Osteocyte (in vitro differentiated cells): ENCODE data around the gene RAPGEF5. TPM values are rescaled to one million over a fixed set of nuclear protein-coding genes. Genes with fewer than 3 reads are reported as not detected.

Experiments
- DNase-seq: peaks from one replicate; pipeline ENCODE4 v3.0.0; 2021; ENCODE audit warnings: mixed read lengths; ENCODE audit not compliant: unreplicated experiment; ENCODE audit errors: extremely low spot score
- H3K27ac Mint-ChIP-seq: one replicate; pipeline ENCODE4 v1.8.0; 2021; ENCODE audit warnings: mild to moderate bottlenecking, mixed read lengths; ENCODE audit not compliant: unreplicated experiment
- H3K27me3 Mint-ChIP-seq: one replicate; pipeline ENCODE4 v1.8.0; 2021; ENCODE audit warnings: mixed read lengths; ENCODE audit not compliant: unreplicated experiment
- H3K36me3 Mint-ChIP-seq: one replicate; pipeline ENCODE4 v1.8.0; 2021; ENCODE audit warnings: mixed read lengths; ENCODE audit not compliant: unreplicated experiment
- H3K4me1 Mint-ChIP-seq: one replicate; pipeline ENCODE4 v1.8.0; 2021; ENCODE audit warnings: mixed read lengths; ENCODE audit not compliant: unreplicated experiment
- H3K4me3 Mint-ChIP-seq: one replicate; pipeline ENCODE4 v1.8.0; 2021; ENCODE audit warnings: mild to moderate bottlenecking, moderate library complexity, mixed read lengths; ENCODE audit not compliant: unreplicated experiment
- H3K9me3 Mint-ChIP-seq: one replicate; pipeline ENCODE4 v1.8.0; 2021; ENCODE audit warnings: mixed read lengths; ENCODE audit not compliant: unreplicated experiment
- CTCF ChIP-seq: fragments of 200-600 bp; sonication (generic); IDR thresholded peaks from 2 replicates; pipeline ENCODE4 v1.5.0; 2021; ENCODE audit warnings: antibody characterized with exemption, mild to moderate bottlenecking, moderate library complexity
- total RNA-seq: library from RNA; stranded (reverse); gene quantifications from 2 replicates; pipeline ENCODE4 v1.2.1, GENCODE V29; 2021

The RAPGEF5 gene
- total RNA-seq, 1 donor from 2014 or later = 0.27 TPM

- Mint-ChIP-seq H3K27ac (no peak overlapping the region), H3K4me1 (no peaks in the 10 kb centered on the region), H3K9me3 (no peaks in the 10 kb centered on the region), H3K36me3 (no peaks in the 10 kb centered on the region), H3K27me3 (peaks cover 30% of the 10 kb centered on the region), H3K4me3 (no peak overlapping the region)
- no peak for DNase-seq
- no peak for TF ChIP-seq CTCF
These were observed 172.3 kb downstream of the RAPGEF5 start for GRCh38 chr7:22184549-22185199.

- no peaks in the 10 kb centered on the region for H3K36me3 Mint-ChIP-seq
- H3K9me3 Mint-ChIP-seq = no peaks in the 10 kb centered on the region
- no peak overlapping the region for H3K4me3 Mint-ChIP-seq
- H3K4me1 Mint-ChIP-seq = no peaks in the 10 kb centered on the region
- no peak overlapping the region for H3K27ac Mint-ChIP-seq
- peaks cover 30% of the 10 kb centered on the region for H3K27me3 Mint-ChIP-seq
- DNase-seq = no peak
- TF ChIP-seq CTCF = no peak
These were observed 173.3 kb downstream of the RAPGEF5 start for GRCh38 chr7:22183522-22184280.

GRCh38 chr7:22182149-22182548, 174.8 kb downstream of the RAPGEF5 start:
- no peaks in the 10 kb centered on the region for H3K4me1 Mint-ChIP-seq
- DNase-seq = no peak
- peaks cover 30% of the 10 kb centered on the region for H3K27me3 Mint-ChIP-seq
- no peaks in the 10 kb centered on the region for H3K9me3 Mint-ChIP-seq
- no peak for TF ChIP-seq CTCF
- no peak overlapping the region for H3K4me3 Mint-ChIP-seq
- H3K36me3 Mint-ChIP-seq = no peaks in the 10 kb centered on the region
- H3K27ac Mint-ChIP-seq = no peak overlapping the region

GRCh38 chr7:22181663-22182062, 175.3 kb downstream of the RAPGEF5 start:
- H3K27me3 Mint-ChIP-seq = peaks cover 30% of the 10 kb centered on the region
- no peak for TF ChIP-seq CTCF
- no peak overlapping the region for H3K4me3 Mint-ChIP-seq
- H3K36me3 Mint-ChIP-seq = no peaks in the 10 kb centered on the region
- no peaks in the 10 kb centered on the region for H3K9me3 Mint-ChIP-seq
- H3K27ac Mint-ChIP-seq = no peak overlapping the region
- H3K4me1 Mint-ChIP-seq = no peaks in the 10 kb centered on the region
- no peak for DNase-seq

- Mint-ChIP-seq H3K36me3 (no peaks in the 10 kb centered on the region), H3K4me3 (no peak overlapping the region), H3K9me3 (no peaks in the 10 kb centered on the region), H3K4me1 (no peaks in the 10 kb centered on the region), H3K27ac (no peak overlapping the region), H3K27me3 (peaks cover 28% of the 10 kb centered on the region)
- no peak for DNase-seq
- no peak for TF ChIP-seq CTCF
These were observed 177.5 kb downstream of the RAPGEF5 start for GRCh38 chr7:22179442-22179879.
